ENCODE measurements around the gene TYMP.

TYMP gene

DNA sequence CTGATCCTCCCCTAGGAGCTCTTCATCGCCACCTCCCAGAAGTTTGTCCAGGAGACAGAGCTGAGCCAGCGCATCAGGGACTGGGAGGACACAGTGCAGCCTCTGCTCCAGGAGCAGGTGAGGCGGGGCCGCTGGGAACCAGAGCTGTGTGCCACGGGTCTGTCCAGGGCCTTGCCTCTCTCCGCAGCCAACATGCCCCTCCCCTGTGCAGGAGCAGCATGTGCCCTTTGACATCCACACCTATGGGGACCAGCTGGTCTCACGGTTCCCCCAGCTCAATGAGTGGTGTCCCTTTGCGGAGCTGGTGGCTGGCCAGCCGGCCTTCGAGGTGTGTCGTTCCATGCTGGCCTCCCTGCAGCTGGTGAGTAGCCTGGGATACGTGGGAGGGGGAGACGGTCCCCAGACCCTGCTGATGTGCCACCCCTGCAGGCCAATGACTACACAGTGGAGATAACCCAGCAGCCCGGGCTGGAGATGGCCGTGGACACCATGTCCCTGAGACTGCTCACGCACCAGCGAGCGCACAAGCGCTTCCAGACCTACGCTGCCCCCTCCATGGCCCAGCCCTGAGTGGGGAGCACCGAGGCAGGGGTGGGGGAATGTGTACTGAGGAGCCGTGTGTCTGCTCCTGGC, 6.9 kb downstream of the TYMP start:
- H3K9me3 ChIP-seq (ENCODE audit: control insufficient read depth, insufficient read depth, low read depth, low read length) = no peaks in the 10 kb centered on the region
- peaks cover 0 to 60% of the 10 kb centered on the region in 2 experiments; a peak in 2 of 3 replicates for H3K36me3 ChIP-seq (ENCODE audit: control insufficient read depth in 2 of 2, insufficient read depth in 1 of 2, low read length in 2 of 2)
- 0 out of 2 replicates have a peak, but pooled peaks have one; percentile 7 for TF ChIP-seq ZFHX2 (tag by site-specific recombination; conservative IDR thresholded peaks at IDR 0.05)
- TF ChIP-seq, protein P1, sequence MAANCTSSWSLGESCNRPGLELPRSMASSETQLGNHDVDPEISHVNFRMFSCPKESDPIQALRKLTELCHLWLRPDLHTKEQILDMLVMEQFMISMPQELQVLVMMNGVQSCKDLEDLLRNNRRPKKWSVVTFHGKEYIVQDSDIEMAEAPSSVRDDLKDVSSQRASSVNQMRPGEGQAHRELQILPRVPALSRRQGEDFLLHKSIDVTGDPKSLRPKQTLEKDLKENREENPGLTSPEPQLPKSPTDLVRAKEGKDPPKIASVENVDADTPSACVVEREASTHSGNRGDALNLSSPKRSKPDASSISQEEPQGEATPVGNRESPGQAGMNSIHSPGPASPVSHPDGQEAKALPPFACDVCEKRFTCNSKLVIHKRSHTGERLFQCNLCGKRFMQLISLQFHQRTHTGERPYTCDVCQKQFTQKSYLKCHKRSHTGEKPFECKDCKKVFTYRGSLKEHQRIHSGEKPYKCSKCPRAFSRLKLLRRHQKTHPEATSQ (tag by site-specific recombination; IDR thresholded peaks at IDR 0.05) = no peak
- TF ChIP-seq ZNF600 (tag by site-specific recombination; IDR thresholded peaks at IDR 0.05) = peak; percentile 14; the same call in 1 of the 2 replicates
- TF ChIP-seq ZNF677 (tag by site-specific recombination; IDR thresholded peaks at IDR 0.05) = no peak
- TF ChIP-seq, protein P2, sequence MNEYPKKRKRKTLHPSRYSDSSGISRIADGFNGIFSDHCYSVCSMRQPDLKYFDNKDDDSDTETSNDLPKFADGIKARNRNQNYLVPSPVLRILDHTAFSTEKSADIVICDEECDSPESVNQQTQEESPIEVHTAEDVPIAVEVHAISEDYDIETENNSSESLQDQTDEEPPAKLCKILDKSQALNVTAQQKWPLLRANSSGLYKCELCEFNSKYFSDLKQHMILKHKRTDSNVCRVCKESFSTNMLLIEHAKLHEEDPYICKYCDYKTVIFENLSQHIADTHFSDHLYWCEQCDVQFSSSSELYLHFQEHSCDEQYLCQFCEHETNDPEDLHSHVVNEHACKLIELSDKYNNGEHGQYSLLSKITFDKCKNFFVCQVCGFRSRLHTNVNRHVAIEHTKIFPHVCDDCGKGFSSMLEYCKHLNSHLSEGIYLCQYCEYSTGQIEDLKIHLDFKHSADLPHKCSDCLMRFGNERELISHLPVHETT (tag by site-specific recombination; IDR thresholded peaks at IDR 0.05) = no peak
- 0 out of 2 replicates have a peak, but pooled peaks have one; percentile 31 for TF ChIP-seq OSR2 (tag by site-specific recombination; IDR thresholded peaks at IDR 0.05)
- TF ChIP-seq ZNF555 (tag by site-specific recombination; conservative IDR thresholded peaks at IDR 0.05) = no peak
- TF ChIP-seq ZNF16 (tag by site-specific recombination; IDR thresholded peaks at IDR 0.05; ENCODE audit: low read depth) = no peak
- TF ChIP-seq ZXDB (tag by site-specific recombination; IDR thresholded peaks at IDR 0.05) = no peak
- no peak for TF ChIP-seq ZNF670 (tag by site-specific recombination; IDR thresholded peaks at IDR 0.05; ENCODE audit: low read depth)
- TF ChIP-seq, protein P3, sequence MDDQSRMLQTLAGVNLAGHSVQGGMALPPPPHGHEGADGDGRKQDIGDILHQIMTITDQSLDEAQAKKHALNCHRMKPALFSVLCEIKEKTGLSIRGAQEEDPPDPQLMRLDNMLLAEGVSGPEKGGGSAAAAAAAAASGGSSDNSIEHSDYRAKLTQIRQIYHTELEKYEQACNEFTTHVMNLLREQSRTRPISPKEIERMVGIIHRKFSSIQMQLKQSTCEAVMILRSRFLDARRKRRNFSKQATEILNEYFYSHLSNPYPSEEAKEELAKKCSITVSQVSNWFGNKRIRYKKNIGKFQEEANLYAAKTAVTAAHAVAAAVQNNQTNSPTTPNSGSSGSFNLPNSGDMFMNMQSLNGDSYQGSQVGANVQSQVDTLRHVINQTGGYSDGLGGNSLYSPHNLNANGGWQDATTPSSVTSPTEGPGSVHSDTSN (CRISPR knock-in tag; IDR thresholded peaks at IDR 0.05) = 0 out of 2 replicates have a peak, but pooled peaks have one; percentile 10
- no peak for TF ChIP-seq ZNF121 (tag by site-specific recombination; IDR thresholded peaks at IDR 0.05)
- no peak for TF ChIP-seq MYNN (tag by site-specific recombination; IDR thresholded peaks at IDR 0.05; ENCODE audit: borderline replicate concordance)
- TF ChIP-seq, protein P4, sequence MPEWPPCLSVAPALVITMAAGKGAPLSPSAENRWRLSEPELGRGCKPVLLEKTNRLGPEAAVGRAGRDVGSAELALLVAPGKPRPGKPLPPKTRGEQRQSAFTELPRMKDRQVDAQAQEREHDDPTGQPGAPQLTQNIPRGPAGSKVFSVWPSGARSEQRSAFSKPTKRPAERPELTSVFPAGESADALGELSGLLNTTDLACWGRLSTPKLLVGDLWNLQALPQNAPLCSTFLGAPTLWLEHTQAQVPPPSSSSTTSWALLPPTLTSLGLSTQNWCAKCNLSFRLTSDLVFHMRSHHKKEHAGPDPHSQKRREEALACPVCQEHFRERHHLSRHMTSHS (tag by site-specific recombination; IDR thresholded peaks at IDR 0.05) = no peak
- TF ChIP-seq, protein P5, sequence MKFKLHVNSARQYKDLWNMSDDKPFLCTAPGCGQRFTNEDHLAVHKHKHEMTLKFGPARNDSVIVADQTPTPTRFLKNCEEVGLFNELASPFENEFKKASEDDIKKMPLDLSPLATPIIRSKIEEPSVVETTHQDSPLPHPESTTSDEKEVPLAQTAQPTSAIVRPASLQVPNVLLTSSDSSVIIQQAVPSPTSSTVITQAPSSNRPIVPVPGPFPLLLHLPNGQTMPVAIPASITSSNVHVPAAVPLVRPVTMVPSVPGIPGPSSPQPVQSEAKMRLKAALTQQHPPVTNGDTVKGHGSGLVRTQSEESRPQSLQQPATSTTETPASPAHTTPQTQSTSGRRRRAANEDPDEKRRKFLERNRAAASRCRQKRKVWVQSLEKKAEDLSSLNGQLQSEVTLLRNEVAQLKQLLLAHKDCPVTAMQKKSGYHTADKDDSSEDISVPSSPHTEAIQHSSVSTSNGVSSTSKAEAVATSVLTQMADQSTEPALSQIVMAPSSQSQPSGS (tag by site-specific recombination; IDR thresholded peaks at IDR 0.05; ENCODE audit: low read depth) = no peak
- TF ChIP-seq, protein P6, sequence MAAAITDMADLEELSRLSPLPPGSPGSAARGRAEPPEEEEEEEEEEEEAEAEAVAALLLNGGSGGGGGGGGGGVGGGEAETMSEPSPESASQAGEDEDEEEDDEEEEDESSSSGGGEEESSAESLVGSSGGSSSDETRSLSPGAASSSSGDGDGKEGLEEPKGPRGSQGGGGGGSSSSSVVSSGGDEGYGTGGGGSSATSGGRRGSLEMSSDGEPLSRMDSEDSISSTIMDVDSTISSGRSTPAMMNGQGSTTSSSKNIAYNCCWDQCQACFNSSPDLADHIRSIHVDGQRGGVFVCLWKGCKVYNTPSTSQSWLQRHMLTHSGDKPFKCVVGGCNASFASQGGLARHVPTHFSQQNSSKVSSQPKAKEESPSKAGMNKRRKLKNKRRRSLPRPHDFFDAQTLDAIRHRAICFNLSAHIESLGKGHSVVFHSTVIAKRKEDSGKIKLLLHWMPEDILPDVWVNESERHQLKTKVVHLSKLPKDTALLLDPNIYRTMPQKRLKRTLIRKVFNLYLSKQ (tag by site-specific recombination; IDR thresholded peaks at IDR 0.05; ENCODE audit: borderline replicate concordance) = no peak
- TF ChIP-seq, protein P7, sequence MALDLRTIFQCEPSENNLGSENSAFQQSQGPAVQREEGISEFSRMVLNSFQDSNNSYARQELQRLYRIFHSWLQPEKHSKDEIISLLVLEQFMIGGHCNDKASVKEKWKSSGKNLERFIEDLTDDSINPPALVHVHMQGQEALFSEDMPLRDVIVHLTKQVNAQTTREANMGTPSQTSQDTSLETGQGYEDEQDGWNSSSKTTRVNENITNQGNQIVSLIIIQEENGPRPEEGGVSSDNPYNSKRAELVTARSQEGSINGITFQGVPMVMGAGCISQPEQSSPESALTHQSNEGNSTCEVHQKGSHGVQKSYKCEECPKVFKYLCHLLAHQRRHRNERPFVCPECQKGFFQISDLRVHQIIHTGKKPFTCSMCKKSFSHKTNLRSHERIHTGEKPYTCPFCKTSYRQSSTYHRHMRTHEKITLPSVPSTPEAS (tag by site-specific recombination; IDR thresholded peaks at IDR 0.05) = no peak
- POLR2A ChIA-PET = interaction anchor here (0.8 to 5.3 kb wide), 4 partner anchors 14 to 60 kb away, joined by 3 to 189 read pairs (median 4); partner anchors contain the start of genes CHKB, LMF2 and NCAPH2
- CTCF ChIA-PET = interaction anchor here (0.7 to 1.2 kb wide), 2 partner anchors 40 to 247 kb away, joined by 3 to 5 read pairs; partner anchors contain the start of gene SYCE3
- no peaks in the 10 kb centered on the region; the same call in 1 of the 2 replicates for H3K4me1 ChIP-seq (ENCODE audit: control insufficient read depth, insufficient read depth, low read length)
- H3K4me3 ChIP-seq (ENCODE audit: low read depth, low read length) = no peak overlapping the region
- H3K27ac ChIP-seq (ENCODE audit: extremely low read depth, low read depth, low read length) = no peak overlapping the region
